Measurements from ENCODE around the gene IL17D. TPM values are rescaled to one million over a fixed set of nuclear protein-coding genes. Genes with fewer than 3 reads are reported as not detected.

IL17D gene
- total RNA-seq, 4 donors from 2014 or later, result 1.4 to 7.2 (median 4.2) TPM

- WGBS, 2 donors (ENCODE audit: low coverage in 1 of 2), result 90 to 94% methylated on average over 1 of the region's 1 CpG
- peaks cover 3 to 19% (median 4%) of the 10 kb centered on the region in 3 donors for H3K4me1 ChIP-seq
- no peak for ATAC-seq
- H3K4me3 ChIP-seq, result no peak overlapping the region
- H3K9me3 ChIP-seq, result peaks cover 0 to 17% (median 0%) of the 10 kb centered on the region in 3 donors
- H3K27ac ChIP-seq, result no peak overlapping the region
- TF ChIP-seq POLR2A (IDR thresholded peaks at IDR 0.05) (no peak), CTCF (IDR thresholded peaks at IDR 0.05) (no peak), EP300 (IDR thresholded peaks at IDR 0.05) (no peak), POLR2AphosphoS5 (IDR thresholded peaks at IDR 0.05) (no peak)
- H3K36me3 ChIP-seq, result peaks cover 0 to 33% of the 10 kb centered on the region in 2 donors
- H3K27me3 ChIP-seq, result no peaks in the 10 kb centered on the region
Observed at GRCh38 chr13:20769834-20770233, 66.3 kb downstream of the IL17D start.

Other genes starting within 250 kb of the IL17D start
- 10 to 100 TPM; 45.9 to 55.9 (median 47.0) TPM for gene CRYL1, start 177.8 kb upstream of the IL17D start, total RNA-seq
- gene IFT88, start 136.5 kb upstream of the IL17D start, total RNA-seq, result 10 to 100 TPM in 3 of 4 donors, 1 to 10 TPM in 1; 9.1 to 21.2 (median 13.2) TPM
- 10 to 100 TPM; 13.5 to 39.2 (median 20.3) TPM for gene EEF1AKMT1, start 70.3 kb downstream of the IL17D start, total RNA-seq
- gene XPO4, start 199.0 kb downstream of the IL17D start, total RNA-seq, result 10 to 100 TPM; 17.1 to 24.9 (median 18.6) TPM